ENCODE results near the gene PRORP. TPM values are rescaled to one million over a fixed set of nuclear protein-coding genes. Genes with fewer than 3 reads are reported as not detected.
A peak's percentile ranks its signal among the peaks of the same experiment; 100 is the strongest.

The PRORP gene
- total and polyA plus RNA-seq, 2 of the 13 experiments (the other 11 are each of a cell fraction or from before 2014, with no cell fraction given) = 48.9 to 88.7 TPM

GRCh38 chr14:35144029-35144428 lies 21.7 kb downstream of the PRORP start (continued):
- TF ChIP-seq ZKSCAN8 (CRISPR knock-in tag; IDR thresholded peaks at IDR 0.05; ENCODE audit: borderline replicate concordance) (0 out of 2 replicates have a peak, but pooled peaks have one; percentile 25), KDM2A (CRISPR knock-in tag; IDR thresholded peaks at IDR 0.05; ENCODE audit: borderline replicate concordance, low read depth) (no peak), MXD3 (CRISPR knock-in tag; IDR thresholded peaks at IDR 0.05) (no peak), ZNF7 (CRISPR knock-in tag; IDR thresholded peaks at IDR 0.05) (no peak), ATF7-NPFF (CRISPR knock-in tag; IDR thresholded peaks at IDR 0.05; ENCODE audit: low read depth) (no peak), NRL (CRISPR knock-in tag; IDR thresholded peaks at IDR 0.05; ENCODE audit: borderline replicate concordance) (no peak), ZNF766 (CRISPR knock-in tag; IDR thresholded peaks at IDR 0.05; ENCODE audit: borderline replicate concordance) (no peak), ONECUT2 (CRISPR knock-in tag; IDR thresholded peaks at IDR 0.05) (no peak), ZNF432 (CRISPR knock-in tag; IDR thresholded peaks at IDR 0.05; ENCODE audit: borderline replicate concordance) (no peak), ZNF253 (CRISPR knock-in tag; IDR thresholded peaks at IDR 0.05; ENCODE audit: borderline replicate concordance) (no peak), AHR (CRISPR knock-in tag; IDR thresholded peaks at IDR 0.05) (no peak), ZNF138 (CRISPR knock-in tag; IDR thresholded peaks at IDR 0.05; ENCODE audit: low read depth) (no peak), ATF4 (CRISPR knock-in tag; IDR thresholded peaks at IDR 0.05) (no peak), CREB3 (CRISPR knock-in tag; IDR thresholded peaks at IDR 0.05) (no peak), U2AF2 (IDR thresholded peaks at IDR 0.05; ENCODE audit: low read depth, low read length) (no peak), TFDP1 (CRISPR knock-in tag; IDR thresholded peaks at IDR 0.05; ENCODE audit: borderline replicate concordance) (no peak), HDAC1 (CRISPR knock-in tag; IDR thresholded peaks at IDR 0.05) (peak; percentile 45; the same call in 1 of the 2 replicates), SOX5 (CRISPR knock-in tag; IDR thresholded peaks at IDR 0.05; ENCODE audit: borderline replicate concordance) (peak; percentile 91), ZSCAN9 (CRISPR knock-in tag; IDR thresholded peaks at IDR 0.05; ENCODE audit: borderline replicate concordance) (no peak), ZBTB20 (CRISPR knock-in tag; IDR thresholded peaks at IDR 0.05; ENCODE audit: borderline replicate concordance, low read depth) (no peak), SP1 (IDR thresholded peaks at IDR 0.05) (no peak), SP1 (CRISPR knock-in tag; IDR thresholded peaks at IDR 0.05) (no peak), SNAPC4 (CRISPR knock-in tag; IDR thresholded peaks at IDR 0.05) (0 out of 2 replicates have a peak, but pooled peaks have one; percentile 11), ZNF33A (CRISPR knock-in tag; IDR thresholded peaks at IDR 0.05; ENCODE audit: borderline replicate concordance) (no peak)

All from HepG2 (cell line).